Gastroesophageal sphincter (tissue), 4 donors: ENCODE measurements around the gene USP25. TPM values are rescaled to one million over a fixed set of nuclear protein-coding genes. Genes with fewer than 3 reads are reported as not detected.

Source experiments
- ATAC-seq: fragments of 150-250 bp; one replicate; pipeline ENCODE4 v1.9.1; 2016; ENCODE audit warnings: mild to moderate bottlenecking, moderate library complexity
- H3K27ac ChIP-seq, 4 donors: fragments of 200-600 bp; sonication (generic) in 3 of 4; 1 replicate in 3 of 4; 2 replicates in 1 of 4; pipeline ENCODE4 v1.5.1; 2016 to 2019
- H3K27me3 ChIP-seq: fragments of 200-600 bp; sonication (generic); one replicate; pipeline ENCODE4 v1.5.1; 2019
- H3K36me3 ChIP-seq, 2 donors: fragments of 200-600 bp; sonication (generic); one replicate each; pipeline ENCODE4 v1.5.1; 2019; ENCODE audit warnings: control low read depth in 1 of 2
- H3K4me1 ChIP-seq, 3 donors: fragments of 200-600 bp; sonication (generic); 1 replicate in 2 of 3; 2 replicates in 1 of 3; pipeline ENCODE4 v1.5.1; 2016 to 2019; ENCODE audit warnings: control low read depth in 2 of 3
- H3K4me3 ChIP-seq, 2 donors: fragments of 200-600 bp; sonication (generic); one replicate each; pipeline ENCODE4 v1.5.1; 2019; ENCODE audit warnings: mild to moderate bottlenecking in 1 of 2, moderate library complexity in 1 of 2
- H3K9me3 ChIP-seq, 3 donors: fragments of 200-600 bp; sonication (generic); one replicate each; pipeline ENCODE4 v1.5.1; 2017 to 2019; ENCODE audit warnings: control low read depth in 2 of 3
- EP300 ChIP-seq: sonication (generic); formaldehyde crosslinking; IDR thresholded peaks from one replicate; pipeline ENCODE4 v1.6.1; 2017; ENCODE audit warnings: antibody characterized with exemption, mild to moderate bottlenecking
- POLR2A ChIP-seq, 2 donors: fragments of 450-650 bp; IDR thresholded peaks; one replicate each; pipeline ENCODE4 v1.6.1; 2017; ENCODE audit warnings: antibody characterized with exemption in 2 of 2, mild to moderate bottlenecking in 2 of 2, moderate library complexity in 1 of 2
- POLR2AphosphoS5 ChIP-seq: sonication (generic); formaldehyde crosslinking; IDR thresholded peaks from one replicate; pipeline ENCODE4 v1.6.1; 2017; ENCODE audit warnings: antibody characterized with exemption
- WGBS, 2 donors: methylation state at CpG; one replicate each; pipeline ENCODE4 v1.1.5; 2018; ENCODE audit warnings: low coverage in 1 of 2; 5-methylcytosine and 5-hydroxymethylcytosine counted together
- total RNA-seq, 4 donors: library from RNA; depleted of rRNA; stranded (reverse); fragments of >200 nt; gene quantifications; one replicate each; pipeline ENCODE4 v1.1.0, GENCODE V29; 2016
- TF ChIP-seq, protein P1 (sequence below), 4 experiments: fragments of 200-600 bp in 2 of 4; fragments of 450-650 bp in 2 of 4; sonication (generic) in 1 of 4; IDR thresholded peaks; one replicate each; pipeline ENCODE4 v1.5.1; 2017 to 2019; ENCODE audit warnings: antibody characterized with exemption in 4 of 4, mild to moderate bottlenecking in 2 of 4, moderate library complexity in 2 of 4

The USP25 gene
- total RNA-seq, 4 donors from 2014 or later = 51.2 to 77.3 (median 59.5) TPM

DNA sequence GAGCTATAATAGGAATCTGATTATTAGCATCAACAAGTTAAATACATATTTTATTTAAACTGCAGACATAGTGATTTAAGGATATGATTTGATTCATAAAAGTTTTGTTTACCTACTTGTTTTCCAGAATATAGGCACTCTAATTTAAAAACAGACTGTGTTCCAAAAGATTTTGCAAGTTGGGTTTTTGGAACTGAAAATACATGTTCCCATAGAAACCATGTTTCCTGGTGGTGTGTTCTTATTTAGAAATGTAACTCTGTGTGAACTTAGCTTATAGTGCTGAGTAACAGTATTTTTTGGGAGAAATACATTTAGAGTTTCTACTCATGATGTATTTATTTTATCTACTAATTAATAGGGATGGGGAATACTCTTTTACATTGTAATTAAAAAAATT is 21.8 kb downstream of the USP25 start:
- no peaks in the 10 kb centered on the region for H3K36me3 ChIP-seq
- no peak for ATAC-seq
- no peaks in the 10 kb centered on the region for H3K27me3 ChIP-seq
- no peak overlapping the region for H3K27ac ChIP-seq
- H3K4me3 ChIP-seq = no peak overlapping the region
- TF ChIP-seq POLR2A (IDR thresholded peaks at IDR 0.05) = no peak
- no peak for TF ChIP-seq POLR2AphosphoS5
- TF ChIP-seq, protein P1, sequence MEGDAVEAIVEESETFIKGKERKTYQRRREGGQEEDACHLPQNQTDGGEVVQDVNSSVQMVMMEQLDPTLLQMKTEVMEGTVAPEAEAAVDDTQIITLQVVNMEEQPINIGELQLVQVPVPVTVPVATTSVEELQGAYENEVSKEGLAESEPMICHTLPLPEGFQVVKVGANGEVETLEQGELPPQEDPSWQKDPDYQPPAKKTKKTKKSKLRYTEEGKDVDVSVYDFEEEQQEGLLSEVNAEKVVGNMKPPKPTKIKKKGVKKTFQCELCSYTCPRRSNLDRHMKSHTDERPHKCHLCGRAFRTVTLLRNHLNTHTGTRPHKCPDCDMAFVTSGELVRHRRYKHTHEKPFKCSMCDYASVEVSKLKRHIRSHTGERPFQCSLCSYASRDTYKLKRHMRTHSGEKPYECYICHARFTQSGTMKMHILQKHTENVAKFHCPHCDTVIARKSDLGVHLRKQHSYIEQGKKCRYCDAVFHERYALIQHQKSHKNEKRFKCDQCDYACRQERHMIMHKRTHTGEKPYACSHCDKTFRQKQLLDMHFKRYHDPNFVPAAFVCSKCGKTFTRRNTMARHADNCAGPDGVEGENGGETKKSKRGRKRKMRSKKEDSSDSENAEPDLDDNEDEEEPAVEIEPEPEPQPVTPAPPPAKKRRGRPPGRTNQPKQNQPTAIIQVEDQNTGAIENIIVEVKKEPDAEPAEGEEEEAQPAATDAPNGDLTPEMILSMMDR (IDR thresholded peaks at IDR 0.05) = no peak
- no peak for TF ChIP-seq EP300
- H3K4me1 ChIP-seq = peaks cover 3 to 98% (median 17%) of the 10 kb centered on the region in 3 donors
- H3K9me3 ChIP-seq = no peaks in the 10 kb centered on the region

DNA sequence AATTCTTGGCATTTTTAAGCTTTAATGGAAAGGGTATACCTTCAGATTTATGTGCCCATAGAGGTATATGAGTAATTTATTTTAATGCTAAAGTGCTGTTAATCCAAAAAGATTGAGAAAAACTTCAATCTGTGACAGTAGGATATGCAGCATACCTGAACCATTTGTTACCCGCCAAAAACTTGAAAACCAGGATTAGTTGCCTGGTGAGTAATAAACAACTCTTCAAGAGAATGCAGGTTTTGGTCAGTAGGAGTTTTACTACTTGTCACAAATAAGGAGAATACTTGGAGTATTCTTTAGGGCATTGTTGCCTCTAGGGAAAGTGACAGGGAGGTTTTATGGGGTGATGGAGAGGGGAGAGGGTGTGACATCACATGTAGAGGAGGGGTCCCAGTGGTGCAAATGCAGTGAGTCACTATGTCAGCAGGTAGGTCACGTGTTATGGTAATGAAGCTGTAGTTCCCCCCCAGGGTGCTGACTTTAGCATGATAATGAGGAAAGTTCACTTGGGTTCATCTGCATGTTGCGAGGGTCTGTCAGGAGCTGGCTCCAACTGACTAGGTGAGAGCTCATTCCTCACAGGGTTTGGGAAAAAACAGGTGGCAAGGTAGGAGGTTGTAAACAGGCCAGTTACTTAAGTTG is 23.1 kb downstream of the USP25 start:
- peaks cover 3 to 88% (median 17%) of the 10 kb centered on the region in 3 donors for H3K4me1 ChIP-seq
- no peak overlapping the region for H3K27ac ChIP-seq
- TF ChIP-seq POLR2A (IDR thresholded peaks at IDR 0.05) = no peak
- TF ChIP-seq POLR2AphosphoS5 = no peak
- TF ChIP-seq EP300 = no peak
- TF ChIP-seq, protein P1 (IDR thresholded peaks at IDR 0.05) = no peak
- no peak for ATAC-seq
- no peaks in the 10 kb centered on the region for H3K9me3 ChIP-seq
- no peaks in the 10 kb centered on the region for H3K36me3 ChIP-seq
- WGBS, 2 donors = 69 to 76% methylated on average over 3 of the region's 3 CpGs
- no peaks in the 10 kb centered on the region for H3K27me3 ChIP-seq
- H3K4me3 ChIP-seq = no peak overlapping the region

DNA sequence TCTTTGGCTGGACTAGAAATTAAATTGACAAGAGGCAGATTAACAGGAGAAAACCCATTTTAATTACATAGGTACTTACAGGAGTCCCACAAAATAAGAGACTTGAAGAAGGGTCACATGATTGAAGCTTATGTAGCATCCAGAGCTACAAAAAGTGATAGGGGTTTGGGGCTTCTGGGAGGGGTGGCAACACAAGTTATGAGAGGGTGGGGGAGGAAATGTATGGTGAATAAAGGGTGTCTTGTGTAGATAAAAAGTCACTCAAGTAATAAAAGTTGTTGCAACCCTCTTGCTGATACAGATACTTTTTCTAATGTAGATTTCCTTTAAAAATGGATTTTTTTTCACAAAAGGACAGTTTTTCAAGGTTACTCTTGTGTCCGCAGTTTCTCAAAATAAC is 24.0 kb downstream of the USP25 start:
- TF ChIP-seq POLR2A (IDR thresholded peaks at IDR 0.05) = no peak
- no peak for TF ChIP-seq POLR2AphosphoS5
- TF ChIP-seq, protein P1 (IDR thresholded peaks at IDR 0.05) = no peak
- Histone ChIP-seq H3K4me1 (peaks cover 3 to 79% (median 17%) of the 10 kb centered on the region in 3 donors), H3K27ac (no peak overlapping the region), H3K9me3 (no peaks in the 10 kb centered on the region), H3K4me3 (no peak overlapping the region), H3K27me3 (no peaks in the 10 kb centered on the region), H3K36me3 (no peaks in the 10 kb centered on the region)
- 92 to 94% methylated on average over 1 of the region's 1 CpG for WGBS, 2 donors
- ATAC-seq = no peak

DNA sequence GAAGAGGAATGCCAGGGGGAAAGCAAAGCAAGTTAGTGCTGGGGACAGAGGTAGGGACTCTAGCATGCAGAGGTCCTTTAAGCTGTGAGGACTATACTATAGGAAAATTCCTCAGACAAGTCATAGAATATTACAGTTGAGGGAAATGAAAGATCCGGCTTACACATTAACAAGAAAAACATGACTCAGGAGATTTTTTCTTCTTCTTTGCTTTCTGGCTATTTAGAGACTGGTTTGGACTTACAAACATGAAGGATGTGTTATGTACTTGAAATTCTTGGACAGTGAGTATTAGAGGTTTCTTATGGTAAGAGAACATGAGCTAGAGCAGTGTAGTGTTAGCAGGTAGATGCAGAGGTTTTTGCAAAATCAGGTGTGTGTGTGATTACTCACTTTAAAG is 24.9 kb downstream of the USP25 start:
- ATAC-seq = no peak
- no peak for TF ChIP-seq EP300
- TF ChIP-seq POLR2AphosphoS5 = no peak
- no peak for TF ChIP-seq POLR2A (IDR thresholded peaks at IDR 0.05)
- TF ChIP-seq, protein P1 (IDR thresholded peaks at IDR 0.05) = no peak
- no peak overlapping the region for H3K27ac ChIP-seq
- H3K4me3 ChIP-seq = no peak overlapping the region
- WGBS, 2 donors = 28 to 30% methylated on average over 1 of the region's 1 CpG
- no peaks in the 10 kb centered on the region for H3K36me3 ChIP-seq
- no peaks in the 10 kb centered on the region for H3K27me3 ChIP-seq
- H3K4me1 ChIP-seq = peaks cover 2 to 73% (median 17%) of the 10 kb centered on the region in 3 donors
- no peaks in the 10 kb centered on the region for H3K9me3 ChIP-seq

DNA sequence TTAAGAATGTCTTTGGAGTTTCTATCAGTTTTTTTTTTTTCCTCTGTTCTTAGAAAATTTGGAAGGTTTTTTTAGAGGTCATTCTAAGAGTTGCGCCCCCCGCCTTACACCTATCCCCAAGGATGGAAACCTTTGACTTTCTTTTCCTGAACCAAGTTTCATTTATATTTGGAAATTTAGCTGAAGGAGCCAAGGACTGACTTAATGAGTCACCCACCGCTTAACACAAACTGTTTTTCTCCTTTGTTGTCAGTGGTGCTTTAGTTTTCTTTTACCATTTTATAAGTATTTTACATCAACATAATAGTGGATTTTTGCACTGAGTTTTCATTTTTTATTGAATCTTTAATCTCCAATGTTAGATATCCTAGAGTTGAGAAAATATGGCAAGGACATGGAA is 25.3 kb downstream of the USP25 start:
- Histone ChIP-seq H3K27me3 (no peaks in the 10 kb centered on the region), H3K4me3 (no peak overlapping the region), H3K9me3 (no peaks in the 10 kb centered on the region), H3K36me3 (no peaks in the 10 kb centered on the region), H3K27ac (no peak overlapping the region), H3K4me1 (peaks cover 0 to 73% (median 17%) of the 10 kb centered on the region in 3 donors)
- 47 to 63% methylated on average over 2 to 3 of the region's 3 CpGs for WGBS, 2 donors
- no peak for ATAC-seq
- TF ChIP-seq EP300 = no peak
- TF ChIP-seq, protein P1 (IDR thresholded peaks at IDR 0.05) = no peak
- TF ChIP-seq POLR2AphosphoS5 = no peak
- no peak for TF ChIP-seq POLR2A (IDR thresholded peaks at IDR 0.05)
